ENCODE measurements around the gene GABPB1.

The GABPB1 gene

DNA sequence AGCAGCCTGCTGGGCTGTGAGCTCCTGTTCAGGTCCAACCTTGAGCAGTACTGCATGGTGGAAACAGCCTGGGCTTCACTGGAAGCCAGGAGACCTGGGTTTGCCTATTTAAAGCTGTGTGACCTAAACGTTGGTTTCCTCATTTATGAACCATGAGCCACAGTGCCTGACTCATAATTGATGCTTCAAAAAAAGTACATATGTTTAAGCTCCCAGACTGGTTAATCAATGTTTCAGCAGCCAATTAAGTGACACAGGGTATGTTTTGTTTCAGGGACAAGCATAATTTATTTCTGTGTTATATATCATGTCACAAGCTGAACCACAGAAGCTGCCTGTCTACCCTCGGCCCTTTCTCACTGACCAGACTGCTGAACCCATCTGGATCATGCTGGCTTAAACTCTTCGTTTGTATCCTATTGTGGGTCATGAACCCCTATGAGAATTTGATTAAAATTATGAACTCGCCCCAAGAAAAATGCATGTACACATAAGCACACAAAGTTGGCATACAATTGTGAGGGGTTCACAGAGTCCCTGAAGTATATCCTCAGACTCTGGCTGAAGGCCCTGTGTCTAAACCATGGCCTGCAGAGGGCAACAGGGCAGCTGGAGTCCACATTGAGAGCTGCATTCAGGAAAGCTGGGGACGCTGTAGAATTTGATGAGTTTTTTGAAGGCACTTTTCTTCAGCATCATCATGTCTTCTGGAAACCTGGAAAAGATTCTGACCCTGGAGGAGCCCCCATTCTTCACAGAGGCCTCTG lies 113.1 kb downstream of the GABPB1 start:
- no peak for DNase-seq (ENCODE audit: low read depth in 3 of 3)

DNA sequence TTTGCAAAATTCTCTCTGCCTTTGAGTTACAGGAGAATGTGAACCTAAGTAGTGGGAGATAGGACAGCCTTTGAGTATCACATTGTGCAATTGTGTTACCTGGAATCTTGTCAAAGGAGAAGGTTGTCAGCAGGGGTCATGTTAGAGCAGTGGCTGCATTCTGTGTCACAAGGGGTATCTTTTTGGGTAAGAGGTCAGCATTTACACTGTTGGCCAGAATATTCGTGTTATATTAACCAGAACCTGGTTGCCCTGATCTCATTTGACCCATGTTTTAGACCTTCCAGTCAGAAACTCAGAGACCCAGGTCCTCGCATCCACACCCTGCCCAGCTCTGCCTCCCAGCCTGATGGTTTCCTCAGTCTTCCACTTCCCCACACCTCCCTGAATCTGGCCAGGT lies 116.7 kb downstream of the GABPB1 start:
- DNase-seq (ENCODE audit: low read depth in 3 of 3): no peak

GRCh38 chr15:50236433-50236832 lies 118.6 kb downstream of the GABPB1 start:
- no peak for DNase-seq (ENCODE audit: low read depth in 3 of 3)

DNA sequence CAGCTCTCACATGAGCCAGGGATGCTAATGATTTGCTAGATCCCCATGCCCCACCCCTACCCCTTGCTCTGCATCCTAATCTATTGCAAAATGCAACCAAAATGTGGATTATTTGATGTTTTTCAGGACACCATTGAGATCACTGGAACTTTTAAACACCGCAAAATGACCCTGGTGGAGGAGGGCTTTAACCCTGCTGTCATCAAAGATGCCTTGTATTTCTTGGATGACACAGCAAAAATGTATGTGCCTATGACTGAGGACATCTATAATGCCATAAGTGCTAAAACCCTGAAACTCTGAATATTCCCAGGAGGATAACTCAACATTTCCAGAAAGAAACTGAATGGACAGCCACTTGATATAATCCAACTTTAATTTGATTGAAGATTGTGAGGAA lies 119.2 kb downstream of the GABPB1 start:
- no peak for DNase-seq (ENCODE audit: low read depth in 3 of 3)

DNA sequence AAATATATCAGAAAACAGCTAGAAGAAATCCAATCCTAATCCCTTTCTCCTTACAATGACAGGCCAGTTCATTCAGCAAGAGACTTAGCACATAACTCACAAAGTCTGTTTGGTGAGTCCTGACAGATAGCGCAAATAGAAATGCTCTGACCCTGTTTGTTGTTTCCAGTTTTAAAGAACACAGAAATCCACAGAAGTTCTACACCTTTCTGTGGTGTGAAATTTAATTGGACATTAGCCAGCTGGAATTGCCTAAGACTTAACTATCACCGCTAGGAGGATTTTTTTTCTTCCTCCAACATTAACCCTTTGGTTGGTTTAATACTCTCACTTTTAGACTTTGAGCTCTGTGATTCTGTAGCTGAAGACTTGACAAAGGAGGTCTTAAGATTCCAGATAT lies 120.2 kb downstream of the GABPB1 start:
- no peak for DNase-seq (ENCODE audit: low read depth in 3 of 3)

- no peak for DNase-seq (ENCODE audit: low read depth in 3 of 3)
Observed at GRCh38 chr15:50233192-50233736, 121.7 kb downstream of the GABPB1 start.

GRCh38 chr15:50232791-50233190 lies 122.2 kb downstream of the GABPB1 start:
- DNase-seq (ENCODE audit: low read depth in 3 of 3): no peak

DNA sequence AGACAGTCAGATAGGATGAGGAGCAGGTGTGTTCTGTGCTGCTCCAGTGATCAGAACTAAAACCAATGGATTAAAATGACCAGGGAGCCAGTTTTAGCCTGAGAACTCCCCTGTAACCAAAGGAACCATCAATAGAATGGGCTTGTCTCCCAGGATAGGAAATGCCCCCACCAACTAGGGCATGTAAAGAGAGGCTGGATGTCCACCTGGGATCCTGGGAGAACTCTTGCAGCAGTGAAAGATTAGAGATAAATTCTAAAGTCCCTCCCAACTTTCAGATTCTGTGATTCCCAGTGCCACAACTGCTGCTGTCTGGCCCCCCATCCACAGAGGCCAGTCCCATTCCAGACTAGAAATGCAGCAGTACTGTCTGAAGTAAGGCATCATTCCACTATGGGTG lies 123.2 kb downstream of the GABPB1 start:
- no peak for DNase-seq (ENCODE audit: low read depth in 3 of 3)

- DNase-seq (ENCODE audit: low read depth in 3 of 3): no peak
Observed at GRCh38 chr15:50229336-50229735, 125.7 kb downstream of the GABPB1 start.

- DNase-seq (ENCODE audit: low read depth in 3 of 3): no peak
Observed at GRCh38 chr15:50228866-50229265, 126.1 kb downstream of the GABPB1 start.

DNA sequence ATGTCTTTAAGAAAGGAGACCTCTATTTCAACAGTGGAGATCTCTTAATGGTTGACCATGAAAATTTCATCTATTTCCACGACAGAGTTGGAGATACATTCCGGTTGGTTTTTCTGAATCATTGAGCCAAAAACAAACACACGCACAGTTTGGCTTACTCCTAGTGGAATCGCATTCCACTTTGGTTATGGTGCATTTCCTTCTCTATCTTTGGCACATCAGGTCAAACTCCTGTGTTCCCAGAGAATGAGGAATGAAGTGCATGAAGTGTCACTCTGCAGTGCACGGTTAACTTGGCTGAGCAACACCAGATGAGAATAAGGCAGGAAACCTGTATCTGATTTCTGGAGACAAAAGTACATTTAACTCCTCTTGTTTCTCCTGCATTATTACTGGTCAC lies 127.9 kb downstream of the GABPB1 start:
- no peak for DNase-seq (ENCODE audit: low read depth in 3 of 3)

DNA sequence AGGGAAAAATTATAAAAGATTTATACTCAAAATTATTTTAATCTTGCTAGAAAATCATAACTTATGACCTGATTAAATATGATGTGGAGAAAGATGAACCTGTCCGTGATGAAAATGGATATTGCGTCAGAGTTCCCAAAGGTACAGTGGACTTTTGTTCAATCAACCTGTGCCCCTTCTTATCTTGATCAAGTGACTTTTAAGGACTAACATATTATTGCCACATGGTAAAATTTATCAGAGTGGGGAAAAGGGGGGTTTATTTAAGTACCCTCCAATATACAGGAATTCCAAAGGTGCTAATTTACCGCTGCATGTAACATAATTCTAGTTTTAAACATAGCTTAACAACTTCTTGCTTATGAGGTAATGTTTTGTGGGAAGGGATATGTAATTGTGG lies 129.1 kb downstream of the GABPB1 start:
- no peak for DNase-seq (ENCODE audit: low read depth in 3 of 3)
